CD14-positive monocyte (primary cell): ENCODE data around the gene CASTOR1. TPM values are rescaled to one million over a fixed set of nuclear protein-coding genes. Genes with fewer than 3 reads are reported as not detected.
A peak's percentile ranks its signal among the peaks of the same experiment; 100 is the strongest.

Experiments used
- DNase-seq, 3 donors: peaks; one replicate each; pipeline ENCODE4 v3.0.0-alpha.2; 2011 to 2022
- H2AFZ ChIP-seq: 2 replicates; pipeline ENCODE4 v1.6.0; 2012; ENCODE audit warnings: mild to moderate bottlenecking, low read depth, low read length, inconsistent platforms; ENCODE audit not compliant: insufficient read depth, poor library complexity, severe bottlenecking
- H3K27ac ChIP-seq, 2 donors: 1 replicate in 1 of 2; 2 replicates in 1 of 2; pipeline ENCODE4 v1.5.1; 2012 to 2013; ENCODE audit warnings: low read length in 2 of 2, control low read depth in 1 of 2, inconsistent platforms in 1 of 2, low read depth in 1 of 2, mild to moderate bottlenecking in 1 of 2
- H3K27me3 ChIP-seq, 2 donors: one replicate each; pipeline versions ENCODE4 v1.6.0 to v1.6.1; 2011 to 2013; ENCODE audit warnings: low read length in 2 of 2; ENCODE audit not compliant: control insufficient read depth in 2 of 2, insufficient read depth in 2 of 2
- H3K36me3 ChIP-seq, 2 donors: replicated peaks in 1 of 2; 1 replicate in 1 of 2; 2 replicates in 1 of 2; pipeline versions ENCODE4 v1.5.1 to v1.6.1; 2012 to 2013; ENCODE audit warnings: low read length in 2 of 2, control low read depth in 1 of 2, inconsistent platforms in 1 of 2, mild to moderate bottlenecking in 1 of 2; ENCODE audit not compliant: insufficient read depth in 2 of 2, control insufficient read depth in 1 of 2
- H3K4me1 ChIP-seq, 2 donors: 1 replicate in 1 of 2; 2 replicates in 1 of 2; pipeline versions ENCODE4 v1.5.1 to v1.6.1; 2012 to 2013; ENCODE audit warnings: low read length in 2 of 2, control low read depth in 1 of 2, inconsistent platforms in 1 of 2, mild to moderate bottlenecking in 1 of 2, moderate library complexity in 1 of 2; ENCODE audit not compliant: insufficient read depth in 2 of 2, control insufficient read depth in 1 of 2
- H3K4me2 ChIP-seq: replicated peaks from 2 replicates; pipeline ENCODE3; 2012; ENCODE audit warnings: low read length, moderate library complexity, mild to moderate bottlenecking; ENCODE audit not compliant: poor library complexity, severe bottlenecking; ENCODE audit errors: extremely low read depth
- H3K4me3 ChIP-seq, 3 experiments: fragments of 200-600 bp in 1 of 3; sonication (generic) in 1 of 3; replicated peaks in 1 of 3; 1 replicate in 2 of 3; 2 replicates in 1 of 3; pipeline ENCODE4 v1.5.1; 2011 to 2013; ENCODE audit warnings: low read length in 3 of 3, mild to moderate bottlenecking in 3 of 3, control low read depth in 2 of 3, low read depth in 2 of 3, inconsistent platforms in 1 of 3, moderate library complexity in 1 of 3
- H3K79me2 ChIP-seq: 2 replicates; pipeline ENCODE4 v1.6.0; 2012; ENCODE audit warnings: mild to moderate bottlenecking, control low read depth, inconsistent platforms, low read length, moderate library complexity; ENCODE audit not compliant: insufficient read depth
- H3K9ac ChIP-seq: 2 replicates; pipeline ENCODE4 v1.6.0; 2017; ENCODE audit warnings: low read length, mild to moderate bottlenecking; ENCODE audit not compliant: insufficient read depth, poor library complexity, severe bottlenecking
- H3K9me3 ChIP-seq, 2 donors: replicated peaks in 1 of 2; 1 replicate in 1 of 2; 2 replicates in 1 of 2; pipeline versions ENCODE4 v1.5.1 to v1.6.1; 2012 to 2013; ENCODE audit warnings: low read length in 2 of 2, control low read depth in 1 of 2; ENCODE audit not compliant: control insufficient read depth in 1 of 2, insufficient read depth in 1 of 2
- H4K20me1 ChIP-seq: 2 replicates; pipeline ENCODE4 v1.6.0; 2012; ENCODE audit warnings: mild to moderate bottlenecking, low read length, control low read depth, moderate library complexity; ENCODE audit not compliant: insufficient read depth
- H3K27ac Mint-ChIP-seq, 7 donors: one replicate each; pipeline ENCODE4 v1.8.0; 2020; ENCODE audit warnings: mild to moderate bottlenecking in 7 of 7, mixed read lengths in 7 of 7, moderate library complexity in 6 of 7, inconsistent platforms in 2 of 7
- H3K27me3 Mint-ChIP-seq, 3 donors: one replicate each; pipeline ENCODE4 v1.8.0; 2021 to 2022; ENCODE audit warnings: low read depth in 3 of 3, mild to moderate bottlenecking in 3 of 3, mixed read lengths in 3 of 3, moderate library complexity in 3 of 3, inconsistent platforms in 1 of 3
- H3K36me3 Mint-ChIP-seq, 2 donors: one replicate each; pipeline ENCODE4 v1.8.0; 2020; ENCODE audit warnings: mixed read lengths in 2 of 2, inconsistent platforms in 1 of 2, mild to moderate bottlenecking in 1 of 2
- H3K4me1 Mint-ChIP-seq: one replicate; pipeline ENCODE4 v1.8.0; 2020; ENCODE audit warnings: mild to moderate bottlenecking, mixed read lengths
- H3K4me3 Mint-ChIP-seq, 2 donors: one replicate each; pipeline ENCODE4 v1.8.0; 2020; ENCODE audit warnings: mild to moderate bottlenecking in 2 of 2, mixed read lengths in 2 of 2, moderate library complexity in 1 of 2
- H3K9me3 Mint-ChIP-seq, 7 donors: one replicate each; pipeline ENCODE4 v1.8.0; 2020 to 2022; ENCODE audit warnings: mixed read lengths in 7 of 7, mild to moderate bottlenecking in 6 of 7, moderate library complexity in 6 of 7, inconsistent platforms in 2 of 7
- CTCF ChIP-seq: fragments of 200-600 bp; IDR thresholded peaks from one replicate; pipeline ENCODE4 v1.8.0; 2022; ENCODE audit warnings: antibody characterized with exemption, mild to moderate bottlenecking
- WGBS: methylation state at CpG from one replicate; pipeline ENCODE4 v1.1.5; 2013; ENCODE audit warnings: missing lambda C conversion rate; ENCODE audit not compliant: insufficient coverage; 5-methylcytosine and 5-hydroxymethylcytosine counted together
- intact Hi-C, 2 donors: fragments of 100-400 bp; cut with micrococcal nuclease; formaldehyde crosslinking; loops; one replicate each; pipeline versions ENCODE4 v1.15.0 to v1.15.1; 2023
- polyA plus RNA-seq, 3 donors: library from polyadenylated mRNA; depleted of rRNA in 1 of 3; unstranded in 2 of 3; stranded (reverse) in 1 of 3; fragments of 300-500 nt in 2 of 3; fragments of >200 nt in 1 of 3; fragmentation: Illumina TruSeq in 2 of 3; gene quantifications; 1 replicate in 2 of 3; 2 replicates in 1 of 3; pipeline ENCODE4 v1.2.3, GENCODE V29; 2012 to 2021

CASTOR1 gene
- polyA plus RNA-seq, 3 donors: 6.4 to 15.5 (median 6.5) TPM

GRCh38 chr22:30263883-30264282 is 25.4 kb downstream of the CASTOR1 start:
- H3K4me3 Mint-ChIP-seq: peak overlapping the region in 1 of 2 donors; percentile 94

More at GRCh38 chr22:30263883-30264282, 25.4 kb downstream of the CASTOR1 start:
- H3K4me3 ChIP-seq: peak overlapping the region in 1 of 3 experiments; percentile 56
- Mint-ChIP-seq H3K27me3 (peaks cover 10 to 23% (median 14%) of the 10 kb centered on the region in 3 donors), H3K4me1 (peaks cover 75% of the 10 kb centered on the region), H3K36me3 (peaks cover 16 to 23% of the 10 kb centered on the region in 2 donors), H3K9me3 (peaks cover 0 to 1% (median 0%) of the 10 kb centered on the region in 7 donors), H3K27ac (peak overlapping the region in 5 of 7 donors; percentile 97 to 99 (median 99))
- H3K4me2 ChIP-seq: peak overlapping the region; percentile 67
- no peaks in the 10 kb centered on the region for H4K20me1 ChIP-seq
- H3K27me3 ChIP-seq: no peaks in the 10 kb centered on the region
- no peaks in the 10 kb centered on the region for H3K36me3 ChIP-seq
- TF ChIP-seq CTCF: no peak
- H3K9ac ChIP-seq: peak overlapping the region; percentile 47
- DNase-seq: no peak
- H2AFZ ChIP-seq: no peak overlapping the region
- WGBS: 88% methylated on average over 16 of the region's 17 CpGs
- peak overlapping the region; percentile 19 to 55 for H3K27ac ChIP-seq
- intact Hi-C loops: loop anchor here (1.0 to 2.0 kb wide), 3 partner anchors 9 to 67 kb away; no protein-coding TSS in a partner anchor
- H3K9me3 ChIP-seq: no peaks in the 10 kb centered on the region
- H3K79me2 ChIP-seq: no peaks in the 10 kb centered on the region
- H3K4me1 ChIP-seq: peaks cover 80 to 86% of the 10 kb centered on the region in 2 donors
